Left lung (tissue), 10 donors: Measurements from ENCODE around the gene JPH4. TPM values are rescaled to one million over a fixed set of nuclear protein-coding genes. Genes with fewer than 3 reads are reported as not detected.

ENCODE experiments used
- ATAC-seq: fragments of 200-7000 bp; cut with Tn5 transposase; one replicate; pipeline ENCODE4 v1.9.1; 2020; ENCODE audit warnings: moderate library complexity
- DNase-seq, 4 donors: peaks; one replicate each; pipeline ENCODE4 v3.0.0-alpha.2; 2013 to 2020
- H3K27ac ChIP-seq, 2 donors: fragments of 200-600 bp; sonication (generic) in 1 of 2; one replicate each; pipeline versions ENCODE4 v1.5.0 to v1.8.0; 2020 to 2021
- H3K27me3 ChIP-seq, 2 donors: fragments of 200-600 bp; sonication (generic) in 1 of 2; one replicate each; pipeline versions ENCODE4 v1.5.0 to v1.8.0; 2020 to 2021
- H3K36me3 ChIP-seq, 2 donors: fragments of 200-600 bp; sonication (generic) in 1 of 2; one replicate each; pipeline versions ENCODE4 v1.5.0 to v1.8.0; 2020 to 2021
- H3K4me1 ChIP-seq, 2 donors: fragments of 200-600 bp; one replicate each; pipeline ENCODE4 v1.8.0; 2021
- H3K4me3 ChIP-seq, 2 donors: fragments of 200-600 bp; sonication (generic) in 1 of 2; one replicate each; pipeline versions ENCODE4 v1.5.0 to v1.8.0; 2020 to 2021; ENCODE audit warnings: mild to moderate bottlenecking in 1 of 2
- H3K9me3 ChIP-seq, 2 donors: fragments of 200-600 bp; sonication (generic) in 1 of 2; one replicate each; pipeline versions ENCODE4 v1.5.0 to v1.8.0; 2020 to 2021
- intact Hi-C, 2 donors: fragments of 100-400 bp; cut with DNase I; formaldehyde crosslinking; loops; one replicate each; pipeline versions ENCODE4 v1.11.2 to v1.14.2; 2022
- polyA plus RNA-seq, 6 donors: library from polyadenylated mRNA; unstranded; fragments of 120-200 nt; gene quantifications; one replicate each; pipeline ENCODE4 v1.2.1, GENCODE V29; 2013; ENCODE audit not compliant: insufficient read length in 6 of 6
- total RNA-seq, 2 donors: library from RNA; stranded (reverse); fragmentation: NEBNext Ultra II Directional; extraction: Animal tissue kit (Norgen Biotek cat#: 25700); gene quantifications; one replicate each; pipeline ENCODE4 v1.2.1, GENCODE V29; 2021
- TF ChIP-seq, protein P1 (sequence below), 2 donors: fragments of 200-600 bp; sonication (generic) in 1 of 2; IDR thresholded peaks; one replicate each; pipeline versions ENCODE4 v1.5.0 to v1.8.0; 2021; ENCODE audit warnings: antibody characterized with exemption in 2 of 2
- donor health status: DM: no; HTN: yes; CAD: no.
- donor health status: DM: no; HTN: no; CAD: no.

Gene JPH4
- total and polyA plus RNA-seq, 8 donors, result 0.84 to 1.3 (median 1.0) TPM

GRCh38 chr14:23562822-23563472 lies 15.6 kb downstream of the JPH4 start:
- H3K27me3 ChIP-seq, result no peaks in the 10 kb centered on the region
- H3K27ac ChIP-seq, result no peak overlapping the region
- H3K9me3 ChIP-seq, result no peaks in the 10 kb centered on the region
- no peak overlapping the region for H3K4me3 ChIP-seq
- DNase-seq, result no peak
- peak; percentile 42 for ATAC-seq
- TF ChIP-seq, protein P1, sequence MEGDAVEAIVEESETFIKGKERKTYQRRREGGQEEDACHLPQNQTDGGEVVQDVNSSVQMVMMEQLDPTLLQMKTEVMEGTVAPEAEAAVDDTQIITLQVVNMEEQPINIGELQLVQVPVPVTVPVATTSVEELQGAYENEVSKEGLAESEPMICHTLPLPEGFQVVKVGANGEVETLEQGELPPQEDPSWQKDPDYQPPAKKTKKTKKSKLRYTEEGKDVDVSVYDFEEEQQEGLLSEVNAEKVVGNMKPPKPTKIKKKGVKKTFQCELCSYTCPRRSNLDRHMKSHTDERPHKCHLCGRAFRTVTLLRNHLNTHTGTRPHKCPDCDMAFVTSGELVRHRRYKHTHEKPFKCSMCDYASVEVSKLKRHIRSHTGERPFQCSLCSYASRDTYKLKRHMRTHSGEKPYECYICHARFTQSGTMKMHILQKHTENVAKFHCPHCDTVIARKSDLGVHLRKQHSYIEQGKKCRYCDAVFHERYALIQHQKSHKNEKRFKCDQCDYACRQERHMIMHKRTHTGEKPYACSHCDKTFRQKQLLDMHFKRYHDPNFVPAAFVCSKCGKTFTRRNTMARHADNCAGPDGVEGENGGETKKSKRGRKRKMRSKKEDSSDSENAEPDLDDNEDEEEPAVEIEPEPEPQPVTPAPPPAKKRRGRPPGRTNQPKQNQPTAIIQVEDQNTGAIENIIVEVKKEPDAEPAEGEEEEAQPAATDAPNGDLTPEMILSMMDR (IDR thresholded peaks at IDR 0.05), result peak; percentile 80 to 95
- peaks cover 9 to 30% of the 10 kb centered on the region in 2 donors for H3K4me1 ChIP-seq
- intact Hi-C loops, result loop anchor here in 1 of 2 donors (5.0 kb wide), 1 partner anchor 86 kb away; no protein-coding TSS in a partner anchor
- H3K36me3 ChIP-seq, result peaks cover 0 to 76% of the 10 kb centered on the region in 2 donors

GRCh38 chr14:23561873-23562821 lies 16.4 kb downstream of the JPH4 start:
- H3K4me1 ChIP-seq, result peaks cover 10 to 31% of the 10 kb centered on the region in 2 donors
- H3K27me3 ChIP-seq, result no peaks in the 10 kb centered on the region
- TF ChIP-seq, protein P1 (IDR thresholded peaks at IDR 0.05), result no peak
- H3K27ac ChIP-seq, result no peak overlapping the region
- H3K4me3 ChIP-seq, result no peak overlapping the region
- ATAC-seq, result peak; percentile 50
- no peak for DNase-seq
- no peaks in the 10 kb centered on the region for H3K9me3 ChIP-seq
- intact Hi-C loops, result loop anchor here in 1 of 2 donors (5.0 kb wide), 1 partner anchor 85 kb away; no protein-coding TSS in a partner anchor
- peaks cover 0 to 76% of the 10 kb centered on the region in 2 donors for H3K36me3 ChIP-seq

DNA sequence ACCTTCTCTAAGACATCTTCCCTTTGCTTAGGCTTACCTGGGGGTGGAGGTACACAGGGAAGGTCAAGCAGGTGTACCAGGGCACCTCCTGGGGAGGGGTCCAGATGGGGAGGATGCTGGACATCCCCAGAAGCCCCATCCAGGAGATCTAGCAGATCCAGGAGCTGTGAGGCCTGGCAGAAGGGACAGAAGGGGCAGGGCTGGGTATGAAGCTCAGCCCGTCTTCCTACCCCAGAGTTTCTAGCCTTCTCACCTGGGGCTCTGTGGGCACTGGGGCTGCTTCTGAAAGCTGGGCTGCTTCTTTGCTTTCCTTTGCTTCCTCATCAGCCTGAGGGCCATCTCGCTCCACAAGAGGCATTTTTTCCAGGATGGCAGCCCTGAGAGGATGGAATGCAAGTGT lies 17.3 kb downstream of the JPH4 start:
- DNase-seq (no peak), ATAC-seq (no peak)
- Histone ChIP-seq H3K9me3 (no peaks in the 10 kb centered on the region), H3K36me3 (peaks cover 0 to 76% of the 10 kb centered on the region in 2 donors), H3K4me1 (peaks cover 10 to 30% of the 10 kb centered on the region in 2 donors), H3K27me3 (no peaks in the 10 kb centered on the region), H3K4me3 (no peak overlapping the region), H3K27ac (no peak overlapping the region)
- TF ChIP-seq, protein P1 (IDR thresholded peaks at IDR 0.05), result no peak
- intact Hi-C loops, result loop anchor here in 1 of 2 donors (5.0 kb wide), 1 partner anchor 84 kb away; no protein-coding TSS in a partner anchor

DNA sequence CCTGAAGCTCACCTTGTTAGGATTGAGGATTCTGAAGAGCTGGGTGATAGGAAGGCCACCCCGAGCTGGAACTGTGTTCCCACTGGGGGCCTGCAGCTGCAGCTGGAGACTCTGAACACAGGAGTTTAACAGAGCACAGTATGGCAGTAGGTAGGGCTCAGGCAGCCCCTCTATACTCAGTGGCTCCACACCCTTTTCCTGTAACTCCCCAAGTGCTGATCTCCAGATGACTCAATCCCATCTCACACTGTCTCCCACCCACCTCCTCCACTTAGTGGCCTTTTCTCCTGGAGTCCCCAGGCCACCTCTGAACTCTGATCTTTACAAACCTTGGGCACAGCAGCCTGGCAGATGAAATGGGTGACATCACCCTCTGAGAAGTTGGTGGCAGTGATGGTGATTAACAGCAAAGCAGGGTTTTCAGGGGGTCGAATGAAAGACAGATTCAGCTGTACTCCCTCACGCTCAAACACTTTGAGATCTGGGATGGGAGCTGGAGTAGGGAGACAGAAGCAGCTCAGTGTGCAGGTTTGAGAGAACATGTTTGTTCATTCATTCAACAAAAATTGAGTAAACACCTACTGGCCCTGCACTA lies 18.6 kb downstream of the JPH4 start:
- TF ChIP-seq, protein P1 (IDR thresholded peaks at IDR 0.05), result no peak
- Histone ChIP-seq H3K27me3 (no peaks in the 10 kb centered on the region), H3K9me3 (no peaks in the 10 kb centered on the region), H3K27ac (no peak overlapping the region), H3K4me3 (no peak overlapping the region), H3K36me3 (peaks cover 0 to 64% of the 10 kb centered on the region in 2 donors), H3K4me1 (peaks cover 18 to 34% of the 10 kb centered on the region in 2 donors)
- ATAC-seq, result no peak
- DNase-seq, result peak in 1 of 4 donors; percentile 12
- intact Hi-C loops, result loop anchor here in 1 of 2 donors (5.0 kb wide), 1 partner anchor 83 kb away; no protein-coding TSS in a partner anchor
